Gastroesophageal sphincter (tissue), 3 donors: ENCODE data around the gene UBQLNL.

Source experiments
- EP300 ChIP-seq: sonication (generic); formaldehyde crosslinking; IDR thresholded peaks from one replicate; pipeline ENCODE4 v1.6.1; 2017; ENCODE audit warnings: antibody characterized with exemption, mild to moderate bottlenecking
- POLR2A ChIP-seq, 2 donors: fragments of 450-650 bp; IDR thresholded peaks; one replicate each; pipeline ENCODE4 v1.6.1; 2017; ENCODE audit warnings: antibody characterized with exemption in 2 of 2, mild to moderate bottlenecking in 2 of 2, moderate library complexity in 1 of 2
- POLR2AphosphoS5 ChIP-seq: sonication (generic); formaldehyde crosslinking; IDR thresholded peaks from one replicate; pipeline ENCODE4 v1.6.1; 2017; ENCODE audit warnings: antibody characterized with exemption
- TF ChIP-seq, protein P1 (sequence below), 4 experiments: fragments of 200-600 bp in 2 of 4; fragments of 450-650 bp in 2 of 4; sonication (generic) in 1 of 4; IDR thresholded peaks; one replicate each; pipeline ENCODE4 v1.5.1; 2017 to 2019; ENCODE audit warnings: antibody characterized with exemption in 4 of 4, mild to moderate bottlenecking in 2 of 4, moderate library complexity in 2 of 4

DNA sequence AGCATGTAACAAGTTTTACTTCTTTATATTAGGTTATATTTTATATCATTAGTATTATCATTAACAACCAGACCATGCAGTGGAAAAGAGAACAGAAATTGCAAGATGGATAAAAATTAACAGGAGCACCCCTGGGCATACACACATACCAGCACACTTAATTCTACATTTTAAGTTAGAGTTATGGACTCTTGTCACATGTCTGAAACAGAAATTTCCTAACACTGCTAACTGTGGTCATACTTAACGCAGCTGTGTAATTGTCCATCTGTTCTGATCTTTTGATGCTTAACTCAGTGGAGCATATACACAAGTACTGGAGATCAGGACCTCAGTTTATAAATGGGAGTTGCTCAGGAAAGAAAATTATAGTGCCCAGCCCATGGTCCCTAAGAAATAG, 31.5 kb upstream of the UBQLNL start:
- TF ChIP-seq EP300 (no peak), POLR2AphosphoS5 (no peak), POLR2A (IDR thresholded peaks at IDR 0.05) (no peak)
- TF ChIP-seq, protein P1, sequence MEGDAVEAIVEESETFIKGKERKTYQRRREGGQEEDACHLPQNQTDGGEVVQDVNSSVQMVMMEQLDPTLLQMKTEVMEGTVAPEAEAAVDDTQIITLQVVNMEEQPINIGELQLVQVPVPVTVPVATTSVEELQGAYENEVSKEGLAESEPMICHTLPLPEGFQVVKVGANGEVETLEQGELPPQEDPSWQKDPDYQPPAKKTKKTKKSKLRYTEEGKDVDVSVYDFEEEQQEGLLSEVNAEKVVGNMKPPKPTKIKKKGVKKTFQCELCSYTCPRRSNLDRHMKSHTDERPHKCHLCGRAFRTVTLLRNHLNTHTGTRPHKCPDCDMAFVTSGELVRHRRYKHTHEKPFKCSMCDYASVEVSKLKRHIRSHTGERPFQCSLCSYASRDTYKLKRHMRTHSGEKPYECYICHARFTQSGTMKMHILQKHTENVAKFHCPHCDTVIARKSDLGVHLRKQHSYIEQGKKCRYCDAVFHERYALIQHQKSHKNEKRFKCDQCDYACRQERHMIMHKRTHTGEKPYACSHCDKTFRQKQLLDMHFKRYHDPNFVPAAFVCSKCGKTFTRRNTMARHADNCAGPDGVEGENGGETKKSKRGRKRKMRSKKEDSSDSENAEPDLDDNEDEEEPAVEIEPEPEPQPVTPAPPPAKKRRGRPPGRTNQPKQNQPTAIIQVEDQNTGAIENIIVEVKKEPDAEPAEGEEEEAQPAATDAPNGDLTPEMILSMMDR (IDR thresholded peaks at IDR 0.05) = no peak
